K562 treated with DMSO at 1 percent for 12 hours (cell line): ENCODE measurements around the gene PARD3. TPM values are rescaled to one million over a fixed set of nuclear protein-coding genes. Genes with fewer than 3 reads are reported as not detected.

ENCODE experiments used
- total RNA-seq: library from RNA; unstranded; fragments of 300-600 nt; gene quantifications from 2 replicates; pipeline ENCODE4 v1.2.3, GENCODE V29; 2022; ENCODE audit not compliant: insufficient read depth

The PARD3 gene
- total RNA-seq, result 1.9 and 4.0 TPM in 2 replicates

DNA sequence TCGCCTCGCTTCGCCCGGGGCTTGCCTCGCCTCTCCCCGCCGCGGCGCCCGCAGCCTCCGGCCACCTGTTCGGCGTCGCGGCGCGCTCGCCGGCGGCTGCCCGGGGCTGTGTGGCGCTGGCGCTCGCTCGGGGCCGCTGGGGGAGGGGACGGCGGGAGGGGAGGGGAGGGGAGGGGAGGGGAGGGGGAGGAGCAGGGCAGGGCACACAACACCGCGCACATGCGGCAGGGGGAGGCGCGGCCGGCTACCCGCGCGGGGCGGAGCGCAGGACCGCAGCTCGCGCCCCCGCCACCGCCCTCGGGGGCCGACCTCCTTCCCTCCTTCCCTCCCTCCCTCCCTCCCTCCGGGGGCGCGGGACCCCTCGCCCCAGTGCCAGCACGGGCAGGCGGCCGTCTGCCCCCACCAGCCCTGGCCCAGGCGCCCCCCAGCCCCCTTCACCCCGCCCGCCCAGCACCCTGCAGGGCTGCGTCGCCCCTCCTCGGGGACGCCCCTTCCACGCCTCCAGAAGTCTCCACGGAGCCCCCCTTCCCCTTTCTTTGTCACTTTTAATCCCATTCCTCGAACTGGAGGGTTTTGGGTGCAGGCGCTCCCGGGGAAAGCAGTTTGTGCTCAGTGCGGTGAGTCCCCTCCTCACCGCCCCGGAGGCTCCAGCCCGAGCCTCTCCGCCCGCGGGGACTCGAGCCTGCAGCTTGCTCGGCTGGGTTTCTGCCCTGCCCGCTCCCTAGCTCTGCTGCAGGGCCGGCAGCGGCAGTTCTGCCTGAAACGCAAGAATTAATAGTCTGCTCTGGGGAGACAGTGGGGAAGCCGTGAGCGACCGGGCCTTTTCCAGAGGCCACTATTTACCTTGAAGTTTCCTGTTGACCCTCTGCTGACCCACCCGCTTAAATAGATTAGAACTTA lies at the start of gene PARD3:
Gene PARD3, minus strand, starts transcription at position 112 of the 900 bp plus-strand sequence. CDS start 301 bp downstream, outside the sequence.

